NB4 (cell line): ENCODE measurements around the gene HVCN1.

Source experiments
- POLR2A ChIP-seq: IDR thresholded peaks from 2 replicates; pipeline ENCODE4 v1.6.1; 2011; ENCODE audit warnings: mild to moderate bottlenecking; ENCODE audit not compliant: insufficient read length; ENCODE audit errors: extremely low read depth
- TF ChIP-seq, protein P1 (sequence below): IDR thresholded peaks from one replicate; pipeline ENCODE4 v1.5.1; 2012; ENCODE audit warnings: low read depth, low read length
- TF ChIP-seq, protein P2 (sequence below): IDR thresholded peaks from 2 replicates; pipeline ENCODE4 v1.6.1; 2011; ENCODE audit warnings: low read depth, low read length

DNA sequence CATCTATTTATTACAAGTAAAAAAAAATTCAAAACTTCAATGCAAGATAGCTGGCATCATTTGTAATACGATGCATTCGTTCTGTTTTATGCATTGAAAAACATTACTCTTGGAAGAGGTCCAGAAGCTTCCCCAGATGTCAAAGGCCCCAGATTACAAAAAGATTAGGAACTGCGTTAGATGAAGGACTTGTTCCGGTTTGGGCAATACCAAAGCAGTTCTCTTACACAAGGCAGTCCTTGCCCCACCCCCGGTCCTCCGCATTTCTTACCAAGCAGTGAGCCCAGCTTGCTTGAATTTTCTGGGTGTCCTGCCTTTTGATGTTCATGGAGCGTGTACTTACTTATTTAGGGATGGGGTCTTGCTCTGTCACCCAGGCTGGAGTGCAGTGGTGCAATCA, 4.8 kb upstream of the HVCN1 start:
- TF ChIP-seq, protein P1, sequence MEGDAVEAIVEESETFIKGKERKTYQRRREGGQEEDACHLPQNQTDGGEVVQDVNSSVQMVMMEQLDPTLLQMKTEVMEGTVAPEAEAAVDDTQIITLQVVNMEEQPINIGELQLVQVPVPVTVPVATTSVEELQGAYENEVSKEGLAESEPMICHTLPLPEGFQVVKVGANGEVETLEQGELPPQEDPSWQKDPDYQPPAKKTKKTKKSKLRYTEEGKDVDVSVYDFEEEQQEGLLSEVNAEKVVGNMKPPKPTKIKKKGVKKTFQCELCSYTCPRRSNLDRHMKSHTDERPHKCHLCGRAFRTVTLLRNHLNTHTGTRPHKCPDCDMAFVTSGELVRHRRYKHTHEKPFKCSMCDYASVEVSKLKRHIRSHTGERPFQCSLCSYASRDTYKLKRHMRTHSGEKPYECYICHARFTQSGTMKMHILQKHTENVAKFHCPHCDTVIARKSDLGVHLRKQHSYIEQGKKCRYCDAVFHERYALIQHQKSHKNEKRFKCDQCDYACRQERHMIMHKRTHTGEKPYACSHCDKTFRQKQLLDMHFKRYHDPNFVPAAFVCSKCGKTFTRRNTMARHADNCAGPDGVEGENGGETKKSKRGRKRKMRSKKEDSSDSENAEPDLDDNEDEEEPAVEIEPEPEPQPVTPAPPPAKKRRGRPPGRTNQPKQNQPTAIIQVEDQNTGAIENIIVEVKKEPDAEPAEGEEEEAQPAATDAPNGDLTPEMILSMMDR, result no peak
- TF ChIP-seq POLR2A, result no peak
- TF ChIP-seq, protein P2, sequence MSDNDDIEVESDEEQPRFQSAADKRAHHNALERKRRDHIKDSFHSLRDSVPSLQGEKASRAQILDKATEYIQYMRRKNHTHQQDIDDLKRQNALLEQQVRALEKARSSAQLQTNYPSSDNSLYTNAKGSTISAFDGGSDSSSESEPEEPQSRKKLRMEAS, result peak; percentile 62
